Activated CD4-positive, alpha-beta T cell treated with anti-CD3 and anti-CD28 coated beads for 48 hours (primary cell): ENCODE results near the gene DPM3.
"Not testable (repeated sequence)": the region's sequence is repeated elsewhere in the genome, so short reads cannot be mapped to it uniquely, and the experiment has no call there.

Experiments
- DNase-seq: peaks from one replicate; pipeline ENCODE4 v3.0.0-alpha.2; 2020

DPM3 gene

GRCh38 chr1:155123801-155124200 is 16.5 kb downstream of the DPM3 start:
- DNase-seq: no peak

GRCh38 chr1:155122308-155122707 is 18.0 kb downstream of the DPM3 start:
- no peak for DNase-seq

- no peak for DNase-seq
Measured at GRCh38 chr1:155121249-155121648, 19.1 kb downstream of the DPM3 start.

- DNase-seq: no peak
Measured at GRCh38 chr1:155120253-155120652, 20.1 kb downstream of the DPM3 start.

- not testable (repeated sequence) for DNase-seq
Measured at GRCh38 chr1:155118090-155118489, 22.2 kb downstream of the DPM3 start.

- no peak for DNase-seq
Measured at GRCh38 chr1:155117610-155118009, 22.7 kb downstream of the DPM3 start.

- DNase-seq: no peak
Measured at GRCh38 chr1:155116113-155116764, 24.1 kb downstream of the DPM3 start.

- DNase-seq: no peak
Measured at GRCh38 chr1:155113450-155113980, 26.8 kb downstream of the DPM3 start.

- DNase-seq: no peak
Measured at GRCh38 chr1:155110826-155111225, 29.5 kb downstream of the DPM3 start.

GRCh38 chr1:155110381-155110780 is 29.9 kb downstream of the DPM3 start:
- no peak for DNase-seq

- no peak for DNase-seq
Measured at GRCh38 chr1:155108296-155108695, 32.0 kb downstream of the DPM3 start.

- no peak for DNase-seq
Measured at GRCh38 chr1:155107309-155108264, 32.7 kb downstream of the DPM3 start.

- no peak for DNase-seq
Measured at GRCh38 chr1:155106862-155107261, 33.5 kb downstream of the DPM3 start.

GRCh38 chr1:155105604-155106011 is 34.7 kb downstream of the DPM3 start:
- DNase-seq: no peak

- DNase-seq: no peak
Measured at GRCh38 chr1:155104605-155105534, 35.5 kb downstream of the DPM3 start.

GRCh38 chr1:155103325-155103724 is 37.0 kb downstream of the DPM3 start:
- DNase-seq: no peak

- DNase-seq: no peak
Measured at GRCh38 chr1:155099331-155099730, 41.0 kb downstream of the DPM3 start.

GRCh38 chr1:155094622-155094948 is 45.7 kb downstream of the DPM3 start:
- no peak for DNase-seq

- no peak for DNase-seq
Measured at GRCh38 chr1:155093911-155094621, 46.3 kb downstream of the DPM3 start.

GRCh38 chr1:155092641-155093040 is 47.7 kb downstream of the DPM3 start:
- no peak for DNase-seq

- no peak for DNase-seq
Measured at GRCh38 chr1:155092131-155092530, 48.2 kb downstream of the DPM3 start.
